ENCODE data around the gene JSRP1.

Gene JSRP1

GRCh38 chr19:2233601-2234280 is 22.5 kb downstream of the JSRP1 start:
- 96% methylated on average over 25 of the region's 25 CpGs for WGBS

DNA sequence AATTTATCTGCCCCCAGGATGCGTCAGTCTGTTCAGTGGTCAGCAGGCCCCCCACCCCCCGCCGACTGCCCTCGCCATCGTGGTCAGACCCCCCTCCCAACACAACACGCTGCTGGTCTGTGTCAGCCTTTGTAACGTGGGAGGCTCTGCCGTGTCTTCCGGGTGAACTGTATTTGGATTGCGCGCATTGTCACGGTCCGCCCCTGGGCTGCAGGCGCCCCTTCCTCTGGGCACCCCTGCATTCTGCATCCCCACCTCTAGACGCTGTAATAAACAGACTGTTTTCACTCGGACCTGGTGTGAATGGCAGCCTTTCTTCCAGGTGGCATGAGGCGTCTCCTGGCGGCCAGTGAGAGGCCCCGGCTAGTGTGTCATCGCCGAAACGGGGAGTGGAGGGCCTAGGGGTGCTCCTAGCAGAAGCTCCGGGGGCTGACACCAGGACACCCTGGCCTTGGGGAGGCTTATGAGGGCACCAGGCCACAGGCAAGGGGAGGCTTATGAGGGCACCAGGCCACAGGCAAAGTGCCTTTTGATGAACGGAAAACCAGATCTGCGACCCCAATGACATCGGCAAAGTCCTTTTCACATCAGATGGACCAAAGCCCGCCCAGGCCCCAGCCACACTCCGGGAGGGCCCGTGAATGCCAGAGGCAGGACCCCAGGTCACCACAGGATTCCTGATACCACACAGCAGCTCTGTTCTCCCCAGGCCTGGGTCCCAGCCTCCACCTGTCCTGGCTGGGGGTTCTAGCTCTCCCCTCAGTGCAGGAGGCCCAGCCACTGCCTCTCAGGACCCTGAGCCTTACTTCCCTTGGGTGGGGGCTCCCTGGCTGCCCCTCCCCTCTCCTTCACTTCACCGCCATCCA is 23.7 kb downstream of the JSRP1 start:
- no peaks in the 10 kb centered on the region for H3K27me3 ChIP-seq (ENCODE audit: insufficient read depth, low read length)
- no peak overlapping the region for H3K4me3 ChIP-seq (ENCODE audit: low read length)
- no peak overlapping the region for H3K9ac ChIP-seq (ENCODE audit: low read depth, low read length)
- H3K9me3 ChIP-seq (ENCODE audit: insufficient read depth, low read depth, low read length): no peaks in the 10 kb centered on the region
- H3K27ac ChIP-seq (ENCODE audit: low read depth, low read length): no peak overlapping the region; the same call in 1 of the 2 replicates
- 0 out of 2 replicates have a peak, but pooled peaks cover 2% of the 10 kb centered on the region for H3K4me1 ChIP-seq (ENCODE audit: insufficient read depth, low read length)
- 92% methylated on average over 30 of the region's 30 CpGs for WGBS
- peaks cover 40% of the 10 kb centered on the region for H3K36me3 ChIP-seq (ENCODE audit: insufficient read depth, low read length)

More at GRCh38 chr19:2233601-2234280, 22.5 kb downstream of the JSRP1 start:
- no peak overlapping the region for H3K4me3 ChIP-seq (ENCODE audit: low read length)
- H3K4me1 ChIP-seq (ENCODE audit: insufficient read depth, low read length): peaks cover 14% of the 10 kb centered on the region
- H3K9ac ChIP-seq (ENCODE audit: low read depth, low read length): no peak overlapping the region
- H3K27me3 ChIP-seq (ENCODE audit: insufficient read depth, low read length): no peaks in the 10 kb centered on the region
- no peaks in the 10 kb centered on the region for H3K9me3 ChIP-seq (ENCODE audit: insufficient read depth, low read depth, low read length)
- no peak overlapping the region for H3K27ac ChIP-seq (ENCODE audit: low read depth, low read length)
- H3K36me3 ChIP-seq (ENCODE audit: insufficient read depth, low read length): peaks cover 42% of the 10 kb centered on the region

GRCh38 chr19:2231621-2232221 is 24.5 kb downstream of the JSRP1 start:
- H3K9ac ChIP-seq (ENCODE audit: low read depth, low read length): no peak overlapping the region
- H3K9me3 ChIP-seq (ENCODE audit: insufficient read depth, low read depth, low read length): no peaks in the 10 kb centered on the region
- H3K4me3 ChIP-seq (ENCODE audit: low read length): no peak overlapping the region
- no peaks in the 10 kb centered on the region for H3K27me3 ChIP-seq (ENCODE audit: insufficient read depth, low read length)
- peaks cover 45% of the 10 kb centered on the region for H3K36me3 ChIP-seq (ENCODE audit: insufficient read depth, low read length)
- WGBS: 93% methylated on average over 21 of the region's 21 CpGs
- H3K4me1 ChIP-seq (ENCODE audit: insufficient read depth, low read length): no peaks in the 10 kb centered on the region
- H3K27ac ChIP-seq (ENCODE audit: low read depth, low read length): no peak overlapping the region

DNA sequence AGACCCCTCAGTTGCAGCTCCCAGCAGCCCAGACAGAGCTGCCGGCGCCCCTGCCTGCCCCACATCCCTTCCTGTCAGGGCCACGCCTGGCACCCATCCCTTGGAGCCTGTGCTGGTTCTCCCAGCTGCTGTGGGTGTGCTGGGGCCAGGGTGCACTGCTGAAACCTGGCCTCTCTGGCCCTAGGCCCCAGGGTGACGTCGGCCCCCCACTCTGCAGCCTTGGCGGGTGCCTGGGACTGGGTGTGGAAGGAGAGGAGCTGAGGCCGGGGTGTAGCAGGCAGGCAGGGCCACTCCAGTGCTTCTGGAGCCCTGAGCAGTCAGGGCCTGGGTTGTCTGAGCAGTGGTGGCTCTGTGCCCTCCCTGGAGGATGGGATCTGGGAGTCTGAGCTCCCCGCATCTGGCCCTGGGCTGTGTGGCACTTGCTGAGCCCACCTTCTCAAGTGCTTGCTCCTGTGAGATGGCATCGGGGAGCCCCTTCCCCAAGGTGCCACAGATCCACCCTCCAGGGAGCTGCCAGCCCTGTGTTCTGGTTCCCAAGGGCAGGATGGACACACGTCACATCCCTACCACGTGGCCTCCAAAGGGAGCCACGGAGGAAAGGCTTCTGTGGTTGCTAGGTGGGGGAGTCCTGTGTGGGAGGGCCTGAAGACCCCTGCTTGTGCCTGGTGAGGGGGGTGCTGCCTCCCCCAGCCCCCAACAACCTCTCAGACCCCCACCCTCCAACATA is 25.2 kb downstream of the JSRP1 start:
- H3K27ac ChIP-seq (ENCODE audit: low read depth, low read length): 0 out of 2 replicates have a peak overlapping the region, but pooled peaks have one; percentile 25
- no peak overlapping the region for H3K4me3 ChIP-seq (ENCODE audit: low read length)
- H3K9me3 ChIP-seq (ENCODE audit: insufficient read depth, low read depth, low read length): no peaks in the 10 kb centered on the region
- peaks cover 48% of the 10 kb centered on the region for H3K36me3 ChIP-seq (ENCODE audit: insufficient read depth, low read length)
- WGBS: 96% methylated on average over 11 of the region's 12 CpGs
- no peak overlapping the region for H3K9ac ChIP-seq (ENCODE audit: low read depth, low read length)
- no peaks in the 10 kb centered on the region for H3K27me3 ChIP-seq (ENCODE audit: insufficient read depth, low read length)
- no peaks in the 10 kb centered on the region for H3K4me1 ChIP-seq (ENCODE audit: insufficient read depth, low read length)

DNA sequence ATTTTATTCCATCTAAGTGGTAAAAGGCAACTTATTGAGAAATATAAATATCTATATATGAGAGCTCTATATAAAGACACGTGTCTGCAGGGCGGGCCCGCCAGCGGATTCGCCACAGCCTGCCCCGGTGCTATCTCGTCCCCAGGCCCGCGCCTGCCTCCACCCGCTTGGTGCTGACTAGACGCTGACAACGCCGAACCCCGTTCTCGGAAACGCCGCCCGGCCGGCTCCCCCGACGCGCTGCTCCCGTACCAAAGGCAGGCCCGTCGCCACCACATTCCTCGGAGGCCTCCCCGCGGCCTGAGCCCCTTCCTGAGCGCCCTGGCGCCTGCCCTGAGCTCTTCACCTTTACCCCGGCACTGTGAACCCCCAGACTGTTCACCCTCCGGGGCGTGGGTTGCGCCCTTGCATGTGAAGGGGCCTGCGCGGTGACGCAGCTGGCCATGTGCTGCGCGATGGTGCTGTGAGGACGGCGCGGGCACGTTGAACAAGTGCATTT is 26.1 kb downstream of the JSRP1 start:
- Histone ChIP-seq H3K36me3 (ENCODE audit: insufficient read depth, low read length) (peaks cover 57% of the 10 kb centered on the region), H3K27me3 (ENCODE audit: insufficient read depth, low read length) (no peaks in the 10 kb centered on the region), H3K4me1 (ENCODE audit: insufficient read depth, low read length) (no peaks in the 10 kb centered on the region), H3K27ac (ENCODE audit: low read depth, low read length) (no peak overlapping the region), H3K9me3 (ENCODE audit: insufficient read depth, low read depth, low read length) (no peaks in the 10 kb centered on the region), H3K4me3 (ENCODE audit: low read length) (no peak overlapping the region), H3K9ac (ENCODE audit: low read depth, low read length) (no peak overlapping the region)
- 96% methylated on average over 43 of the region's 43 CpGs for WGBS

GRCh38 chr19:2229103-2230032 is 26.8 kb downstream of the JSRP1 start:
- Histone ChIP-seq H3K36me3 (ENCODE audit: insufficient read depth, low read length) (peaks cover 62% of the 10 kb centered on the region), H3K9me3 (ENCODE audit: insufficient read depth, low read depth, low read length) (no peaks in the 10 kb centered on the region), H3K4me3 (ENCODE audit: low read length) (no peak overlapping the region), H3K4me1 (ENCODE audit: insufficient read depth, low read length) (no peaks in the 10 kb centered on the region), H3K27me3 (ENCODE audit: insufficient read depth, low read length) (no peaks in the 10 kb centered on the region), H3K27ac (ENCODE audit: low read depth, low read length) (no peak overlapping the region), H3K9ac (ENCODE audit: low read depth, low read length) (no peak overlapping the region)
- WGBS: 95% methylated on average over 40 of the region's 45 CpGs

DNA sequence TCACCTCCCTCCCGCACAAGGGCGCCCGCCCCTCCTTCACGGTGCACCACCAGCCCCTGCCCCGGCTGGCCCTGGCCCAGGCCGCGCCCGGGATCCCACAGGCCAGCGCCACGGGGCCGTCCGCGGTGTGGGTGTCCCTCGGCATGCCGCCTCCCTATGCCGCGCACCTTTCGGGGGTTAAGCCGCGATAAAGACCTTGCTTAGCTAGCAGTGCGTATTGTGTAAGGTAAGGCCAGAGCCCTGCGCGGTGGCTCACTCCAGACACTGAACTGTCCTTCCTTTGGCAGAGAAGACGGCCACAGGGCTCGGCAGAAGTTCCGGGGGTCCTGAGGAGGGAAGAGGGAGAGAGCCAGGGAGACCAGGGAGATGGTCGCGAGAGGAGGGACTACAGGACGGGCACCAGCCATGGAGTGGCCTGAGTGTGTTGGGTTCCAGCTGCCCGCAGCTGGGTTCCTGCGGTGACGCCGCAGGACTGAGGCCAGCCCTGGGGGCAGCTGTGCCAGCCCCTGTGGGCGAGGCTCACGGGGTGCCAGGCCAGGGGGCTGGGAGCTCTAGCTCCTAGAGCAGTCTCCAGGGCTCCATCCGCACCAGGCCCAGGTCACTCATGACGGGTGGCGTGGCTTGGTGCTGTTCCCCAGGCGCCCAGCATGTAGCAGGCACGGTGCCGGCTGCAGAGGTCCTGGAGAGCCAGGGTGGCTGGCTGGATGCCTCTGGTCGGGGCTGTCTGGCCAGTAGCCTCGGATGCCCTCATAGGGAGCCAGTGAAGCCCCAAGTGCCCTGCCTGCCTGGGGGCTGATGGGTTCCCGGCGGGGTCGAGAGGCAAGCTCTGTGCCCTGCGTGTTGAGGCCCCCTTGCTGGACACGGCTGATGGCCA is 27.8 kb downstream of the JSRP1 start:
- Histone ChIP-seq H3K9ac (ENCODE audit: low read depth, low read length) (no peak overlapping the region), H3K36me3 (ENCODE audit: insufficient read depth, low read length) (peaks cover 61% of the 10 kb centered on the region), H3K4me1 (ENCODE audit: insufficient read depth, low read length) (no peaks in the 10 kb centered on the region), H3K4me3 (ENCODE audit: low read length) (no peak overlapping the region), H3K27me3 (ENCODE audit: insufficient read depth, low read length) (no peaks in the 10 kb centered on the region), H3K27ac (ENCODE audit: low read depth, low read length) (no peak overlapping the region), H3K9me3 (ENCODE audit: insufficient read depth, low read depth, low read length) (no peaks in the 10 kb centered on the region)
- 97% methylated on average over 48 of the region's 48 CpGs for WGBS

DNA sequence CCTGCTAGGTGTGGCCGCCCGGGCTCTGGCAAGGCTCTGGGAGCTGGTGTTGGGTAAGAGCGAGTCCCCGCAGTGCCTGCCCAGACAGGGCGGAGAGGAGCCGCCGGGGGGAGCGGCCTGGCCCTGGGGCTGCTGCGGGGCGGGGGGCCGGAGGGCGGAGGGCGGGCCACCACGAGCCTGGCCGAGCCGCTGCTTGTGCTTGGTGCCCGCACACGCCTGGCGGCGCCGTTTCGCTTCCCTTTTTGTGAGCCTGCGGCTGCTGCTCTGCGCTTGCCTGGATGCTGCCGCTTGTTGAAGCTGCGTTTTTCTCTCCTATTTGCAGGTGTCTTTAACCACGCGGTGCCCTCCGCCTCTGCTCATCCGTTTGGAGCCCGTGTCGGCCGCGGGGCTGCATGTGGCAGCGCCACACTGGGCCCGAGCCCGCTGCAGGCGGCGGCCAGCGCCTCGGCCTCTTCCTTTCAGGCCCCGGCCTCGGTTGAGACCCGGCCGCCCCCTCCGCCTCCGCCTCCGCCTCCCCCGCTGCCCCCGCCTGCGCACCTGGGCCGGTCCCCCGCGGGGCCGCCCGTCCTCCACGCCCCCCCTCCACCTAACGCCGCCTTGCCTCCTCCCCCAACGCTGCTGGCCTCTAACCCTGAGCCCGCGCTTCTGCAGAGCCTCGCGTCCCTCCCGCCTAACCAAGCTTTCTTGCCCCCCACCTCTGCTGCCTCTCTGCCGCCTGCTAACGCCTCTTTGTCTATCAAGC is 28.6 kb downstream of the JSRP1 start:
- Histone ChIP-seq H3K36me3 (ENCODE audit: insufficient read depth, low read length) (peaks cover 63% of the 10 kb centered on the region), H3K9ac (ENCODE audit: low read depth, low read length) (no peak overlapping the region), H3K27ac (ENCODE audit: low read depth, low read length) (no peak overlapping the region), H3K4me1 (ENCODE audit: insufficient read depth, low read length) (no peaks in the 10 kb centered on the region), H3K9me3 (ENCODE audit: insufficient read depth, low read depth, low read length) (no peaks in the 10 kb centered on the region), H3K27me3 (ENCODE audit: insufficient read depth, low read length) (no peaks in the 10 kb centered on the region), H3K4me3 (ENCODE audit: low read length) (no peak overlapping the region)
- WGBS: 95% methylated on average over 63 of the region's 67 CpGs

- H3K36me3 ChIP-seq (ENCODE audit: insufficient read depth, low read length): peaks cover 62% of the 10 kb centered on the region
- H3K9me3 ChIP-seq (ENCODE audit: insufficient read depth, low read depth, low read length): no peaks in the 10 kb centered on the region
- no peak overlapping the region for H3K4me3 ChIP-seq (ENCODE audit: low read length)
- no peaks in the 10 kb centered on the region for H3K27me3 ChIP-seq (ENCODE audit: insufficient read depth, low read length)
- H3K9ac ChIP-seq (ENCODE audit: low read depth, low read length): no peak overlapping the region
- WGBS: 96% methylated on average over 53 of the region's 53 CpGs
- no peaks in the 10 kb centered on the region for H3K4me1 ChIP-seq (ENCODE audit: insufficient read depth, low read length)
- H3K27ac ChIP-seq (ENCODE audit: low read depth, low read length): no peak overlapping the region
These were observed 29.3 kb downstream of the JSRP1 start for GRCh38 chr19:2226840-2227360.

All from HUES64 (cell line).